GM21447 (cell line): ENCODE data around the gene MEX3D.

Experiments used
- ATAC-seq: cut with Tn5 transposase; IDR thresholded peaks from one replicate; pipeline ENCODE4 v1.9.1; 2021; ENCODE audit not compliant: unreplicated experiment

The MEX3D gene

DNA sequence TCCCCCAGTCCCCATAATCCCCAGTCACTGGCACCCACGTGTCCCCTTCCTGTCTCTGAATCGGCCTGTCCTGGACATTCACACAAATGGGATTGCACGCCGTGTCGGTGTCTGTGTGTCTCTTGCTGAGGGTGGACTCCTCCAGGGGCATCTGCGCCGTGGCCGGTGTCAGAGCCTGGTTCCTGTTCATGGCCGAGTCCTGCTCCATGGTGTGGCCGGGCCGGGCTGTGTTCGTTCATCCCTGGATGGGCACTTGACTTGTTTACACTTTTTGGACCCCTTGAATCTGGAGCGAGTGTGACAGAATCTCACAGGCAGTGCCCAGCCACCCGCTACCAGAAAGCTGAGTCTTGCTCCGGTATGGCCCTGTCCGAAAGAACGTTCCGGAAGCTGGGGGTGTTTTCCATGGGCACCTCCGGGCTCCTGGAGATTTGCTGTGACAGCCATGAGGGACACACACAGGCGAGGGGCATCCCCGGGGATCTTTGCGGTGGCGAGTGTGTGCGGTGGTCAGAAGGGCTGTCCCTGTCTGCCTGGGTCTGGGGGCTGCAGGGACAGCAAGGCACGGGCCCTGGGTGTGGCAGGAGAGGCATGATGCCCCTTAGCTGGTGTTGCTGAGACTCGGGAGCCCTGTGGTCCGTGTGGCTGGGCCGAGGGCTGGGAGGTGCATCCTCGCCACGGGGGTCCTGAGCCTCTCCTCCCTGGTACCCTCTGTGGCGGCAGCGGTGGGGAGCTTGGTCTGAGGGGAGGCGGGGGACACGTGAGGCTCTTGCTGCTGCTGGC, 6.4 kb upstream of the MEX3D start:
- ATAC-seq = no peak

- ATAC-seq = no peak
Observed at GRCh38 chr19:1572795-1573194, 4.7 kb upstream of the MEX3D start.

GRCh38 chr19:1571358-1571757, 3.2 kb upstream of the MEX3D start:
- ATAC-seq = no peak

GRCh38 chr19:1570836-1571235, 2.7 kb upstream of the MEX3D start:
- no peak for ATAC-seq

DNA sequence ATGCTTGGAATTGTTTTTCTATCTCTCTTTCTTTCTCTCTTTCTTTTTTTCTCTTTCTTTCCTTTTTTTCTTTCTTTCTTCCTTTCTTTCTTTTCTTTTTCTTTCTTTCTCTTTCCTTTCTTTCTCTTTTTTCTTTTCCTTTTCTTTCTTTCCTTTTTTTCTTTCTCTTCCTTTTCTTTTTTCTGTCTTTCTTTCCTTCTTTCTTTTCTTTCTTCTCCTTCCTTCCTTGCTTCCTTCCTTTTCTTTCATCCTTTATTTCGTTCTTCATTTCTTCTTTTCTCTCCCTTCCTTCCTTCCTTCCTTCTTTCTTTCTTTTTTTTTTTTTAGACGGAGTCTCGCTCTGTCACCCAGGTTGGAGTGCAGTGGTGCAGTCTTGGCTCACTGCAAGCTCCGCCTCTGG, 1.9 kb upstream of the MEX3D start:
- ATAC-seq = no peak

GRCh38 chr19:1567848-1568227, 287 bp downstream of the MEX3D start:
- ATAC-seq = no peak

DNA sequence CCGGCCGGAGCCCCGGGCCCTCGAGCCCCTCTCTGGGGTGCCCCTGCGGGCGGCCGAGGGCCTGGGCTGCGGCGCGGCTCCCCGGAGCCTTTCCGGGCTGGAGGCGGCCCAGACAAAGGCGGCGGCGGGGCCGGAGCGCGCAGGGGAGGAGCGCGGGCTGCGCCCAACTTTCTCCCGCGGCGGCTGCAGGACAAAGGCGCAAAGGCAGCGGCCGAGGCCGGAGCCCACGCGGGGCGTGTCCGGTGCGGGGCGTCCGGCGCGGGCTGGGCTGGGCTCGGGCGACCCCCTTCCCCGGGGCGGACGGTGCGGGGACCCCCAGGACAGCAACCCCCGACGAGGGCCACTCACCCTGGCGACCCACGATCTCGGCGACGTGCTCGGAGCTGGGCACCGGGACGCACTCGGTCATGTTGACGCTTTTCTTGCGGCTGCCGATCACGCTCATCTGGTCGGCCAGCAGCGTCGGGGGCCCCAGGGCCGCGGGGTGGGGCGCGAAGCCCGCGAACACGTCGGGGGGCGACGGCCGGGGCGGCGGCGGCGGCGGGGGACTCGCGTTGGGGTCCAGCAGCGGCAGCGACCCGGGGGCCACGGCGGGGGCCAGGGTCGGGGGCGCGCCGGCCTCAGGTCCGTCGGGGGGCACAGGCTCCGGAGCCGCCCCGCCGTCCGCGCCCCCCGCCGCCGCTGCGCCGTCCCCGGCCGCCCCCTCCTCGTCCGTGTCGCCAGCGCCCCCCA, 843 bp downstream of the MEX3D start:
- no peak for ATAC-seq

- ATAC-seq = no peak
Observed at GRCh38 chr19:1566392-1567115, 1.6 kb downstream of the MEX3D start.

DNA sequence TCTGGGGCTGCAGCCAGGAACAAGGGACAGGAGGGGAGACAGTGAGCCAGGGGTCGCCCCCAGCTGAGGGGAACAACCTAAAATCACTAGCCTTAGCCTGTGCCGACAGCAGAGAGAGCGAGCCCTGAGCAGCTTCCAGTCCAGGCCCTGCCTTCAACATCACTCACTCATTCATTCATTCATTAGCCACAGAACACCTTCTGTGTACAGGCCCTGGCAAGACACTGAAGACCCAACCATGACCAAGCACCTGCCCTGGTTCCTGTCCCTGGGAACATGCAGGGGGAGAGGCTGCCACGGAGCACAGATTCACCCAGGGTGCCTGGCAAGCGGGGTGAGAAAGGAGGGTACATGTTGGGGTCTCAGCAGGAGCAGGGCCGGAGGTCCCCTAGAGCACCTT, 4.9 kb downstream of the MEX3D start:
- ATAC-seq = no peak

- no peak for ATAC-seq
Observed at GRCh38 chr19:1561236-1561842, 6.8 kb downstream of the MEX3D start.

GRCh38 chr19:1560286-1560882, 7.7 kb downstream of the MEX3D start:
- no peak for ATAC-seq

DNA sequence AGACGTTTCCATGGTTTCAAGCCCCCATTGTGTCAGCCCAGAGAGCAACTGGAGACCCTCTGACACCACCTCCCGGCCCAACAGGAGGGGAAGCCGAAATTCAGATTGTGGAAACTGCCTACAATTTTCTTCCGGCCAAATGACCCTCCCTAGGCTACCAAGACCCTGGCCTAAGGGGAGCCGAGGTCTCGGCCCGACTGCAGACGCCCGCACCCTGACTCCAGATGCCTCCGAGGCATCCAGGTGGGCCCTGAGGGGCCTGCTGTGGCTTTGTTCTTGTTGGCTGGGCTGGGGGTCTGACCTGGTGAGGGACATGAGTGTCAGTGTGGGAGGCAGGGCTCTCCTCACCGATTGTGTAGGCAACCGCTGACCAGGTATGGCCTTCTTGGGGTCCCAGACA, 9.6 kb downstream of the MEX3D start:
- no peak for ATAC-seq

DNA sequence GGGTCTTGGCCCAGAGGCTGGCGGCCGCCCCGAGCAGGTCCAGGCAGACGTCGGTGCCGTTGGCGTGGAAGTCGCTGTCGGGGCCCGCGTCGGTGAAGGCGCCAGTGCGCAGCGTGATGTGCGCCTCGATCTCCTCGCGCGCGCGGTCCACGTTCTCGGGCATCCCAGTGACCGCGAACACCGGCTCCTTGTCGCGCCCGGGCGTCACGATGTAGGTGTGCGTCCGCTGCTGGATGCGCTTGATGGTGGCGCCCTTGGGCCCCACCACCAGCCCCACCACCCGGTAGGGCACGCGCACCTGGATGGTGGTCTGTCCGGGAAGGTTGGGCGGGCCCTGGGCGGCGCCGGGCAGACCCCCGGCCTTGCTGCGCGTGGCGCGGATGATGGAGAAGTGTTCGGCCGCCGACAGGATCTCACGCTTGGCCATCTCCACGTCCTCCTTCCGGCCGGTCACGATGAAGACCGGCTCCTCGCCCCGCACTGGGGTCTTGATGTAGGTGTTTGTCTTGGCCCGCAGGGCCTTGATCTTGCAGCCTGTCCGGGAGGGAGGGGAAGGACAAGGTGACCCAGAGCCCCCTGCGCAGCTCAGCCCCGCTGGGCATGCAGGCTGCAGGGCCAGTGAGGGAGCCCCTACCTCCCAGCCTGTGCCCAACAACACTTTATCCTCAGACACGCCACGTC, 11.6 kb downstream of the MEX3D start:
- no peak for ATAC-seq

GRCh38 chr19:1555487-1556389, 12.4 kb downstream of the MEX3D start:
- ATAC-seq = no peak

DNA sequence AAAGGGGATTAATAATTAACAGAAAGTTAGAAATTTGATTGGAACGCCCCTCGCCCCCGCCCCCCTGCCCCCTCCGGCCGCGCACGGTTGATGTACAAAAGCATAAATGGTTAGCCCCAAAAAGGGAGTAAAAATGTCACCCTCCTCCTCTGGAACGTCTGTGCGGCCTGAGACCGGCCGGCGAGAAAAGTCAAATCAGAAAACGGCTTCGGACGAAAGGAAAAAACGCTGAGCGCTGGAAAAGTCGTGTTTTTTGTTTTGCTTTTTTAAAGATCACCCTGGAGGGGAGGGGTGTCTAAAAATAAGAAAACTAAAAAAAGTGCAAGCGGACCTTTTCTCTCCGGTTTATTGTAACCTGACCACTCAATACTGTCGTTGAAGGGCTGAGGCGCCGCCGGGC, 13.2 kb downstream of the MEX3D start:
- no peak for ATAC-seq

DNA sequence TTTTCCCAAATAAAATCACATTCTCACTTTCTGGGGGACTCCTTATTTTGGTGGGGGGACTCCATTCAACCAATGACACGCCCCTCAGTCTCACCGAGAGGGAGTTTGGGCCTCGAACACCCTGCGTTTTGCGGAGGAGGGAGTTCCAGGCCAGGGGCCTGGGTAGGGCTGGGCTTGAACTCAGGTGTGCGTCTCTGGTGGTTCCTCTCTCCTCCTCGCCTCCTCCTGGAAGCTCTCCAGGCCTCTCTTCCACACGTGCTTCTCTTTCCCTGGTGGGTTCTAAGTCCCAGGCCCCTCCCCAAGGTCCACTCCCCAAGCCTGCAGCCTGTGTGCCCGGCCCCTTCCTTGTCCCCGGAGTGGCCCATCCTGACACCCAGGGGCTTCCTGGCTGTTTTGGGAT, 14.7 kb downstream of the MEX3D start:
- no peak for ATAC-seq

GRCh38 chr19:1551068-1552040, 16.8 kb downstream of the MEX3D start:
- ATAC-seq = no peak

DNA sequence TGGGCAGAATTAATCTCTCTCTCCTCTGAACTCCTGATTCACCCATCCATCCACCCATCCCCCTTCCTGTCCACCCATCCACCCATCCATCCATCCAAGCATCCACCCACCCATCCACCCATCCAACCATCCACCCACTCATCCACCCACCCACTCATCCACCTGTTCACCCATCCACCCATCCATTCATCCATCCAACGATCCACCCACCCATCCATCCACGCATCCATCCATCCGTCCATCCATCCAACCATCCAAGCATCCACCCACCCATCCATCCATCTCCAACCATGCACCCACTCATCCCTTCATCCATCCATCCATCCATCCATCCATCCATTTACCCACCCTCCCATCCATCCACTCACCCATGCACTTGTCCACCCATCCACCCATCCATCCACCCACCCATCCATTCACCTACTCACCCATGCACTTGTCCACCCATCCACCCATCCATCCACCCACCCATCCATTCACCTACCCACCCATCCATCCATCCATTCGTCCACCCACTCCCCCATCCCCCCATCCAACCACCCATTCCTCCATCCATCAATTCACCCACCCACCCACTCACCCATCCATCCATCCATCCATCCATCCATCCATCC, 18.7 kb downstream of the MEX3D start:
- no peak for ATAC-seq
